Thyroid gland (tissue), 4 donors: Measurements from ENCODE around the gene DLX6.

Experiments
- CTCF ChIP-seq, 6 experiments: fragments of 200-600 bp in 3 of 6; fragments of 450-650 bp in 3 of 6; sonication (generic) in 3 of 6; IDR thresholded peaks; one replicate each; pipeline ENCODE4 v1.5.1; 2016 to 2019; ENCODE audit warnings: antibody characterized with exemption in 6 of 6, mild to moderate bottlenecking in 2 of 6, inconsistent platforms in 1 of 6, moderate library complexity in 1 of 6
- POLR2A ChIP-seq, 2 donors: fragments of 450-650 bp; IDR thresholded peaks; one replicate each; pipeline ENCODE4 v1.6.1; 2017; ENCODE audit warnings: antibody characterized with exemption in 2 of 2, mild to moderate bottlenecking in 2 of 2, moderate library complexity in 1 of 2

DNA sequence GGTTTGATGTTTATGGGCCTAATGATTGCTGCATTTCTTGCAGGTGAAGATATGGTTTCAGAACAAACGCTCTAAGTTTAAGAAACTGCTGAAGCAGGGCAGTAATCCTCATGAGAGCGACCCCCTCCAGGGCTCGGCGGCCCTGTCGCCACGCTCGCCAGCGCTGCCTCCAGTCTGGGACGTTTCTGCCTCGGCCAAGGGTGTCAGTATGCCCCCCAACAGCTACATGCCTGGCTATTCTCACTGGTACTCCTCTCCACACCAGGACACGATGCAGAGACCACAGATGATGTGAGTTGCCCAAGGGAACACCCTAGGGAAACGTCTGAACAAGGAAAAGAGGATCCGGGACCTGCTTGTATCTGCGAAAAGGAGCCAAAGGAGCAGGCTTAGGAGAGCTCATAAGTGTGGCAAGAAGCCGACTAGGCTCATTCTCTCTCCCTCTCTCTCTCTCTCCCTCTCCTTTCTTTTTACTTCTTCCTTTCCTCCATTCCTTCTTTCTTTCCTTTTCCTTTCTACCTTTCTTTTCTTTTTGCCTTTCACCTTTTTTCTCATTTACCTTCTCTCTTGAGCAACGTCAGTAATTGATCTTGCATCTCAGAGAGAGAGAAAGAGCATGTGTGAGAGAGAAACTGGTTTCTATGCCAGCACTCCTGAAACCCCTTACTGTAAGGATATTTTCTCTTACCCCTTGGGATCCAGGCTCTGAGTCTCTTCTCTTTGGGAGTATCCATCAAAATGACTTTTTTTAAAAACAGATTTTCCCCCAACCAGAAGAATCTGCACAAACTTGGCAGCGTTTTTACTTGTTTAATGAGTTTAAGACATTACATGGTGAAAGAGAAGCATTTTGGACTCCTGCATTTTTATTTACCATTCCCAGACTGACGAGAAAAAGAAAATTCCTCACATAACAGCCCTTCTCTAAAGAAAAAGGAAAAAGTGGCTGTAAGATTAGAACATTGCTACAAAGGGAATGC, 4.7 kb downstream of the DLX6 start:
- TF ChIP-seq CTCF (IDR thresholded peaks at IDR 0.05) (no peak), POLR2A (IDR thresholded peaks at IDR 0.05) (no peak)
